ENCODE data around the gene ZNF621. TPM values are rescaled to one million over a fixed set of nuclear protein-coding genes. Genes with fewer than 3 reads are reported as not detected.

Gene ZNF621
- total RNA-seq, 1 experiment from 2014 or later: 23.6 TPM

GRCh38 chr3:40518848-40519247 is 5.9 kb upstream of the ZNF621 start:
- BruUV-seq (replicated peaks): no TSS peak

GRCh38 chr3:40521254-40521653 is 3.5 kb upstream of the ZNF621 start:
- no peaks in the 10 kb centered on the region for H3K4me1 ChIP-seq
- H3K9me3 ChIP-seq: no peaks in the 10 kb centered on the region
- no TSS peak for BruUV-seq (replicated peaks)
- TF ChIP-seq, protein P1, sequence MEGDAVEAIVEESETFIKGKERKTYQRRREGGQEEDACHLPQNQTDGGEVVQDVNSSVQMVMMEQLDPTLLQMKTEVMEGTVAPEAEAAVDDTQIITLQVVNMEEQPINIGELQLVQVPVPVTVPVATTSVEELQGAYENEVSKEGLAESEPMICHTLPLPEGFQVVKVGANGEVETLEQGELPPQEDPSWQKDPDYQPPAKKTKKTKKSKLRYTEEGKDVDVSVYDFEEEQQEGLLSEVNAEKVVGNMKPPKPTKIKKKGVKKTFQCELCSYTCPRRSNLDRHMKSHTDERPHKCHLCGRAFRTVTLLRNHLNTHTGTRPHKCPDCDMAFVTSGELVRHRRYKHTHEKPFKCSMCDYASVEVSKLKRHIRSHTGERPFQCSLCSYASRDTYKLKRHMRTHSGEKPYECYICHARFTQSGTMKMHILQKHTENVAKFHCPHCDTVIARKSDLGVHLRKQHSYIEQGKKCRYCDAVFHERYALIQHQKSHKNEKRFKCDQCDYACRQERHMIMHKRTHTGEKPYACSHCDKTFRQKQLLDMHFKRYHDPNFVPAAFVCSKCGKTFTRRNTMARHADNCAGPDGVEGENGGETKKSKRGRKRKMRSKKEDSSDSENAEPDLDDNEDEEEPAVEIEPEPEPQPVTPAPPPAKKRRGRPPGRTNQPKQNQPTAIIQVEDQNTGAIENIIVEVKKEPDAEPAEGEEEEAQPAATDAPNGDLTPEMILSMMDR (IDR thresholded peaks at IDR 0.05; ENCODE audit: insufficient read depth in 1 of 2, low read depth in 1 of 2, low read length in 1 of 2, severe bottlenecking in 1 of 2, unreplicated experiment in 1 of 2): no peak
- no peaks in the 10 kb centered on the region for H3K36me3 ChIP-seq (ENCODE audit: control insufficient read depth, insufficient read depth, low read length)
- intact Hi-C loops (cut with micrococcal nuclease; ENCODE audit: unreplicated experiment): no loop called here
- Mint-ChIP-seq H3K27me3 (ENCODE audit: insufficient read depth, unreplicated experiment) (no peaks in the 10 kb centered on the region), H3K4me1 (ENCODE audit: low read depth, unreplicated experiment) (no peaks in the 10 kb centered on the region), H3K4me3 (ENCODE audit: unreplicated experiment) (no peak overlapping the region), H3K9me3 (ENCODE audit: unreplicated experiment) (no peaks in the 10 kb centered on the region), H3K27ac (ENCODE audit: unreplicated experiment) (no peak overlapping the region), H3K36me3 (ENCODE audit: insufficient read depth, unreplicated experiment) (peaks cover 22% of the 10 kb centered on the region)
- DNase-seq: no peak
- ChIA-PET POLR2A (no interaction called here), CTCF (no interaction called here)
- H3K27me3 ChIP-seq (replicated peaks; ENCODE audit: control insufficient read depth, insufficient read depth, low read length): no peaks in the 10 kb centered on the region
- no peak overlapping the region for H3K4me3 ChIP-seq (ENCODE audit: low read depth, low read length)

More at GRCh38 chr3:40518848-40519247, 5.9 kb upstream of the ZNF621 start:
- H3K4me3 Mint-ChIP-seq (ENCODE audit: unreplicated experiment): no peak overlapping the region
- no peaks in the 10 kb centered on the region for H3K27me3 Mint-ChIP-seq (ENCODE audit: insufficient read depth, unreplicated experiment)
- CTCF ChIA-PET: no interaction called here
- POLR2A ChIA-PET: no interaction called here
- Histone ChIP-seq H3K4me1 (no peaks in the 10 kb centered on the region), H3K9me3 (no peaks in the 10 kb centered on the region), H3K36me3 (ENCODE audit: control insufficient read depth, insufficient read depth, low read length) (no peaks in the 10 kb centered on the region), H3K27me3 (replicated peaks; ENCODE audit: control insufficient read depth, insufficient read depth, low read length) (no peaks in the 10 kb centered on the region), H3K4me3 (ENCODE audit: low read depth, low read length) (no peak overlapping the region)
- no peak for DNase-seq
- H3K27ac Mint-ChIP-seq (ENCODE audit: unreplicated experiment): no peak overlapping the region
- TF ChIP-seq, protein P1 (IDR thresholded peaks at IDR 0.05; ENCODE audit: insufficient read depth in 1 of 2, low read depth in 1 of 2, low read length in 1 of 2, severe bottlenecking in 1 of 2, unreplicated experiment in 1 of 2): no peak
- no peaks in the 10 kb centered on the region for H3K4me1 Mint-ChIP-seq (ENCODE audit: low read depth, unreplicated experiment)
- intact Hi-C loops (cut with micrococcal nuclease; ENCODE audit: unreplicated experiment): no loop called here
- no peaks in the 10 kb centered on the region for H3K9me3 Mint-ChIP-seq (ENCODE audit: unreplicated experiment)
- peaks cover 27% of the 10 kb centered on the region for H3K36me3 Mint-ChIP-seq (ENCODE audit: insufficient read depth, unreplicated experiment)

DNA sequence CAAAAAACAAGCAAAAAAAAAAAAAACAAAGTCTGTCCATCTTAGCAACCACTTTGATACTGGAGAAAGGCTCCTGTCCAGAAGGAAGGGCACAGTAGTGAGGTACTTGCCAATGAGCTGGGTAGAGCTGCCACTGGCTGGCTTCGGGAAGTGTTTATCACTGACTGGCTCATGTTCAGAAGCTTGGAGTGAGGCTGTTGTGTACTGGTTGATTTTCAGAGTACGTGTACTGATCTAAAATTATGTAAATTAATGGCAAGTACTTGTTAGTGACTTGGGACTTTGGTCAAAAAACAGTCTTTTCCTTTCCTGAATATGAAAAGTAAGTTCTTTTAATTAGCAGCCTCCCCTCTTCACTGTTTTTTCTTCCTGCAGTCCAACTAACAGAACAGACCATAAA is 979 bp upstream of the ZNF621 start:
- no peaks in the 10 kb centered on the region for H3K9me3 ChIP-seq
- H3K36me3 ChIP-seq (ENCODE audit: control insufficient read depth, insufficient read depth, low read length): no peaks in the 10 kb centered on the region; the same call in 1 of the 2 replicates
- no peaks in the 10 kb centered on the region for H3K27me3 ChIP-seq (replicated peaks; ENCODE audit: control insufficient read depth, insufficient read depth, low read length)
- Mint-ChIP-seq H3K36me3 (ENCODE audit: insufficient read depth, unreplicated experiment) (peaks cover 28% of the 10 kb centered on the region), H3K27ac (ENCODE audit: unreplicated experiment) (peak overlapping the region; percentile 99), H3K4me1 (ENCODE audit: low read depth, unreplicated experiment) (no peaks in the 10 kb centered on the region), H3K27me3 (ENCODE audit: insufficient read depth, unreplicated experiment) (no peaks in the 10 kb centered on the region), H3K4me3 (ENCODE audit: unreplicated experiment) (peak overlapping the region; percentile 97), H3K9me3 (ENCODE audit: unreplicated experiment) (no peaks in the 10 kb centered on the region)
- no peaks in the 10 kb centered on the region for H3K4me1 ChIP-seq
- ChIA-PET CTCF (interaction anchor here (2.9 kb wide), 1 partner anchor 18 kb away, joined by 22 read pairs; the partner anchor contains the start of gene ZNF620), POLR2A (interaction anchor here (2.0 kb wide), 1 partner anchor 18 kb away, joined by 22 read pairs; the partner anchor contains the start of gene ZNF620)
- intact Hi-C loops (cut with micrococcal nuclease; ENCODE audit: unreplicated experiment): loop anchor here (1.0 to 2.0 kb wide), 2 partner anchors 17 to 47 kb away; partner anchors contain the start of genes ZNF619 and ZNF620
- BruUV-seq (replicated peaks): no TSS peak
- DNase-seq: no peak
- TF ChIP-seq, protein P1 (IDR thresholded peaks at IDR 0.05; ENCODE audit: insufficient read depth in 1 of 2, low read depth in 1 of 2, low read length in 1 of 2, severe bottlenecking in 1 of 2, unreplicated experiment in 1 of 2): no peak
- peak overlapping the region; percentile 91; the same call in 1 of the 2 replicates for H3K4me3 ChIP-seq (ENCODE audit: low read depth, low read length)

Data from Caco-2 (cell line).